Measurements from ENCODE around the gene OSTN.

The OSTN gene

DNA sequence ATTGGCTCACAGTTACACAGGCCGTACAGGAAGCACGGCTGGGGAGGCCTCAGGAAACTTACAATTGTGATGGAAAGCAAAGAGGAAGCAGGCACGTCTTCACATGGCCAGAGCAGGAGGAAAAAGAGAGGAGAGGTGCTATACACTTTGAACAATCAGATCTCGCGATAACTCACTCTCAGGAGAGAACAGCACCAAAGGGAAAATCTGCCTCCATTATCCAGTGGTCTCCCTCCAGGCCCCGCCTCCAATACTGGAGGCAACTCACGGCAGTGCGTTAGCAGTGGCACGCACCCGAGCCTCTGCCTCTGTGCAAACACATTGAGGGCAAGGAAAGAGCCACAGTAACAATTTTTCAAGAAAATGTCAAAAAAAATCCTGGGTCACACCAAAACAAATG is 11.0 kb downstream of the OSTN start (continued):
- TF ChIP-seq PBX3 (CRISPR knock-in tag; IDR thresholded peaks at IDR 0.05) (no peak), MYNN (tag by site-specific recombination; IDR thresholded peaks at IDR 0.05; ENCODE audit: borderline replicate concordance) (no peak)

- ChIA-PET POLR2A (no interaction called here), CTCF (no interaction called here)
- TF ChIP-seq SCRT2 (tag by site-specific recombination; IDR thresholded peaks at IDR 0.05) (0 out of 2 replicates have a peak, but pooled peaks have one; percentile 44), ZNF121 (tag by site-specific recombination; IDR thresholded peaks at IDR 0.05) (no peak)
- H3K4me1 ChIP-seq (ENCODE audit: control insufficient read depth, insufficient read depth, low read length) = no peaks in the 10 kb centered on the region
- no peak overlapping the region for H3K27ac ChIP-seq (ENCODE audit: extremely low read depth, low read depth, low read length)
- no peaks in the 10 kb centered on the region for H3K36me3 ChIP-seq (ENCODE audit: control insufficient read depth in 2 of 2, insufficient read depth in 1 of 2, low read length in 2 of 2)
- no peak overlapping the region for H3K4me3 ChIP-seq (ENCODE audit: low read depth, low read length)
- no peaks in the 10 kb centered on the region for H3K9me3 ChIP-seq (ENCODE audit: control insufficient read depth, insufficient read depth, low read depth, low read length)
These were observed 17.5 kb downstream of the OSTN start for GRCh38 chr3:191216510-191216909.

- ChIA-PET CTCF (no interaction called here), POLR2A (no interaction called here)
- no peaks in the 10 kb centered on the region for H3K4me1 ChIP-seq (ENCODE audit: control insufficient read depth, insufficient read depth, low read length)
- no peaks in the 10 kb centered on the region for H3K9me3 ChIP-seq (ENCODE audit: control insufficient read depth, insufficient read depth, low read depth, low read length)
- no peak overlapping the region for H3K27ac ChIP-seq (ENCODE audit: extremely low read depth, low read depth, low read length)
- no peak overlapping the region for H3K4me3 ChIP-seq (ENCODE audit: low read depth, low read length)
- no peak for TF ChIP-seq ZNF658 (tag by site-specific recombination; IDR thresholded peaks at IDR 0.05)
- TF ChIP-seq EGR2 (tag by site-specific recombination; IDR thresholded peaks at IDR 0.05; ENCODE audit: low read depth) = no peak
- TF ChIP-seq ZNF580 (tag by site-specific recombination; IDR thresholded peaks at IDR 0.05) = no peak
- no peaks in the 10 kb centered on the region for H3K36me3 ChIP-seq (ENCODE audit: control insufficient read depth in 2 of 2, insufficient read depth in 1 of 2, low read length in 2 of 2)
These were observed 18.3 kb downstream of the OSTN start for GRCh38 chr3:191217301-191217700.

GRCh38 chr3:191220908-191221307 is 21.9 kb downstream of the OSTN start:
- ChIA-PET POLR2A (no interaction called here), CTCF (no interaction called here)
- H3K36me3 ChIP-seq (ENCODE audit: control insufficient read depth in 2 of 2, insufficient read depth in 1 of 2, low read length in 2 of 2) = no peaks in the 10 kb centered on the region
- H3K4me1 ChIP-seq (ENCODE audit: control insufficient read depth, insufficient read depth, low read length) = no peaks in the 10 kb centered on the region
- no peak for TF ChIP-seq ZNF792 (tag by site-specific recombination; IDR thresholded peaks at IDR 0.05)
- no peak for TF ChIP-seq ZBTB17 (tag by site-specific recombination; IDR thresholded peaks at IDR 0.05)
- TF ChIP-seq SETDB1 (IDR thresholded peaks at IDR 0.05; ENCODE audit: insufficient read length, low read length) = no peak
- TF ChIP-seq ZBTB6 (tag by site-specific recombination; IDR thresholded peaks at IDR 0.05) = no peak
- no peak for TF ChIP-seq ZNF398 (tag by site-specific recombination; IDR thresholded peaks at IDR 0.05)
- no peak for TF ChIP-seq ZNF560 (tag by site-specific recombination; IDR thresholded peaks at IDR 0.05; ENCODE audit: borderline replicate concordance)
- TF ChIP-seq, protein P1, sequence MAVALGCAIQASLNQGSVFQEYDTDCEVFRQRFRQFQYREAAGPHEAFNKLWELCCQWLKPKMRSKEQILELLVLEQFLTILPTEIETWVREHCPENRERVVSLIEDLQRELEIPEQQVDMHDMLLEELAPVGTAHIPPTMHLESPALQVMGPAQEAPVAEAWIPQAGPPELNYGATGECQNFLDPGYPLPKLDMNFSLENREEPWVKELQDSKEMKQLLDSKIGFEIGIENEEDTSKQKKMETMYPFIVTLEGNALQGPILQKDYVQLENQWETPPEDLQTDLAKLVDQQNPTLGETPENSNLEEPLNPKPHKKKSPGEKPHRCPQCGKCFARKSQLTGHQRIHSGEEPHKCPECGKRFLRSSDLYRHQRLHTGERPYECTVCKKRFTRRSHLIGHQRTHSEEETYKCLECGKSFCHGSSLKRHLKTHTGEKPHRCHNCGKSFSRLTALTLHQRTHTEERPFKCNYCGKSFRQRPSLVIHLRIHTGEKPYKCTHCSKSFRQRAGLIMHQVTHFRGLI (tag by site-specific recombination; IDR thresholded peaks at IDR 0.05) = no peak
- no peak for TF ChIP-seq ZNF664 (tag by site-specific recombination; IDR thresholded peaks at IDR 0.05)
- TF ChIP-seq OSR2 (tag by site-specific recombination; IDR thresholded peaks at IDR 0.05) = no peak
- no peak overlapping the region for H3K4me3 ChIP-seq (ENCODE audit: low read depth, low read length)
- H3K9me3 ChIP-seq (ENCODE audit: control insufficient read depth, insufficient read depth, low read depth, low read length) = no peaks in the 10 kb centered on the region
- no peak overlapping the region for H3K27ac ChIP-seq (ENCODE audit: extremely low read depth, low read depth, low read length)
